HS-27A (cell line): ENCODE results near the gene FOXP1.

Experiments used
- DNase-seq: peaks from one replicate; pipeline ENCODE4 v3.0.0-alpha.2; 2012; ENCODE audit warnings: low read depth, missing footprints

The FOXP1 gene

DNA sequence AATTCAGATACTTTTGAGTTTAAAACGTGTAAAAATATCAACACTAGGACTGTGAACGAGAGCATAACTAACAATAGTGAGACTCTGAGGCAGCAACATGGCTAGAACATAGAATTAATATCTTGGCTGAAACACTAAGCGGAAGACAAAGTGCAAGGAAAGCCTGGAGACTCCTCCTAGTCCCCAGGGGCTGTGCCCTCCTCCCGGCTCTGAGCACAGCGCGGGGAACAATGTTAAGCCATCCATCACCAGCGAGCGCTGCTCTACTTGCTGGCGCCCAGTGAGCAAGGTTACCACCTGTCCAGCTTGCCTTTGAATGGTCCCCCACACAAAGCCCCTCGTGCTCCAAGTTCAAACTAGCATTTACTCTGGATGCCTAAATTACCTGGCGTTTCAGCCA is 436.9 kb downstream of the FOXP1 start:
- no peak for DNase-seq

DNA sequence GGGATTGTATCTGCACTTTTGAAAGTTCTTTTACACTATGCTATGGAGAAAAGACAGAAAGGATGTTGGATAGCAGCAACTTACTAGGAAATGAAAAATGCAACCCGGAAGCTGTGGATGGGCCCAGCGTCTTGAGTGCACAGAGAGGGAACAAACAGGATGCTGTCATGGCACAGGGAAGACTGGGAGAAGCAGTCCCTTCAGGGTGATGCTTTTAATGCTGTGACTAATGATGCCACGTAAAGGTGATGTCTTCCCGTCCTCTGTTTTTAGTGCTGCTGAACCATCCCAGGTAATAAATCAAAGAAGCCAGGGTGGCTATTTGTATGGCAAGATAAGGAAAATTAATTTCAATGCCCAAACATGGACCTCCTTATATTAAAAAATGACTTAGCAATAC is 437.6 kb downstream of the FOXP1 start:
- no peak for DNase-seq

DNA sequence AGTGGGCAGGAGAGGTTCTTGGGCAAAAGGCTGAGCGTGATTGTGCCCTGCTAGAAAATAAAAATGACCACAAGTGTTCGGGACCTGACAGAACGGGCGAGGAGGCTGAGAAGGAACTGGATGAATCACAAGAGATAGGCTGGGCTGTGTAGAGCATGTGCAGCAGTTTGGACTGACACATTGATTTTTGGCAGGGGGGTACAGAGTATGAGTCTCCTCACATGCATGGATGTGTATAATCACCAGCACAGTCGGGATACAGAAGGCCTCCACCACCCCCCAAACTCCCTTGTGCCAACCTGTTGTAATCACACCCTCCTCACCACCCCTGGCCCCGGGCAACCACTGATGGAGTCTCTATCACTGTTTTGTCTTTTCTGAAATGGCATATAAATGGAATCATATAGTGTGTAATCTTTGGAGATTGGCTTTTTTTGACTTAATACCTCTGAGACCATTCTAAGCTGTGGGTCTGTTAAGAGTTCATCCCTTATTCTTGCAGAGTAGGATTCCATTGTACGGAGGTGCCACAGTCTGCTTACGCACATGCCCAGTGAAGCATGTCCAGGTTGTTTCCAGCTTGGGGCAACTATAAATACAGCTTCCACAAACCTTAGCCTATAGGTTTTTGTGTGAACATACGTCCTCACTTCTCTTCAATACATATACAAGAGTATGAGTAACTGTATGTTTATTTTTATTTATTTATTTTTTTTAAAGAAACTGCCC is 438.8 kb downstream of the FOXP1 start:
- no peak for DNase-seq

DNA sequence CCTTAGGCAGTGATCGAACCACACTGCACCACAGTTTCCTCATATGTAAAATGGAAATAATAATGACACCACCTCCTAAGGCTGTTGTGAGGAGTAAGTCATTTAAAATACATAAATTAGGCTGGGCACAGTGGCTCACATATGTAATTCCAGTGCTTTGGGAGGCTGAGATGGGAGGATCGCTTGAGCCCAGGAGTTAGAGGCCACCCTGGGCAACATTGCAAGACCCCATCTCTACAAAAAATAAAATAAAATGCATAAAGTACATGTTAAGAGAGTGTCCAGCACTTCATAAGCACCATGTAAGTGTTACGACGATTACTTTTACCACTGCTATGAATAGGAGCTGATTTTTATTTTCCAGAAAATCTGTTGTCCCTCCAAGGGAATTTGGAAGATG is 440.0 kb downstream of the FOXP1 start:
- DNase-seq: no peak

DNA sequence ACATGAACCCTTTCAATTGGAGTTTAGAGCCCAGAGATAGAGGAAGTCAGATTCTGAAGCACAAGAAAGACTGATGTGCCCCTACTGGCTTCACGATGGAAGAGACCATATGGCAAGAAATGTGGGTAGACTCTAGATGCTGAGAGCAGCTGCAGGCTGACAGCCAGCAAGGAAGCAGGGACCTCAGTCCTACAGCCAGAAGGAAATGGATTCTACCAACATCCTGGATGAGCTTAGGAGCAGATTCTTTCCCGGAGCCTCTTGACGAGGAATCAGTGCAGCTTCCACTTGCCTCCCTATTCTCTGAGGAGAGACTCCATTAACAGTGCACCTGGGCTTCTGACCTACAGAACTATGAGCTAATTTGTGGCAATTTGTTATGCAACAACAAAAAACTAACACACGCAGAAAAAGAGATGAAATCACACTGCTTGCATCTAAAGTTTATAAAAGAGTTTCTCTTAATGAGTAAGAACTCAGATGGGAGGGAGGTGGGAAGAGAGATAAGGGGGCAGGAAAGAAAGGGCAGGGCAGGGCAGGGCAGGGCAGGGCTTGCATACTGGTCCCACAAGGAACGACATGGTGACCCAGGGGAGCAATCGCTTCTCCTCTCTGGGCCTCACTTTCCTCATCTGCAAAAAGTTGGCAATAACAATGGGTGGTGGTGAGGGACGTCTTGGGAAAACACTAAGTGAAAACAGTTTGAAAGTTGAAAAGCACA is 440.9 kb downstream of the FOXP1 start:
- no peak for DNase-seq

DNA sequence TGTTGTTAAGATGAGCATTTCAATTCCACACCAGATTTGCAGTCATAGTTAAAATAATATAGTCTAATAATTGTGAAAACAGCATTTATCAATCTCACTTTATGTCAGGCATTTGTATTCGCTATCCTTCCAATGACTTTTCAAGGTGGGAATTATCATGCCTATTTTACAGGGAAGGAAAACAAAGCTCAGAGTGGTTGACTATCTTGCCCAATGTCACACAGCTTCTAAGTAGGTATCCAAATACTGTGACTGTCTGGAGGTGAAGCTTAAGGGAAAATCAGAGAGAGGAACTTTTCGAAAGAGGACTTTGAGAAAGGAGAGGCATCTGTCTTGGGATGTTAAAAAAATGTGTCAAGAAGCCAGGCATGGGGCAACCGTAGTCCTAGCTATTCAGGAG is 443.1 kb downstream of the FOXP1 start:
- DNase-seq: no peak

DNA sequence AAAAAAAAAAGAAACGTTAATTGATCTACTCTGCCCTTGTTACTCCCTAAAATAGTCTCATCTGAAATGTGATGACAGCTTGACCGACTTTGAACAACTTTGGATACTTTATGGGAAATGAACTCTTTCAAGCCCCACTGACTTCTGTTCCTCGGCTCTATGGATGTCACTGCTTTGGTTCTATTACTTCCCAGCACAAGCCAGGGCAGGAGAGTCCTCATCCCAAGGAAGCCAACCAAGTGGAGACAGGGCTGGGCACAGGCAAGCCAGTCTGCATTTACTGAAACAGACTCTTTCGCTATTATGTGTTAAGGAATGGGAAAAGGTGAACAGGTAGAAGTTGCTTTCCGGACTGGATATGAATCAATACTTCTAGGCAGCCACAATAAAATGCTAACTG is 444.0 kb downstream of the FOXP1 start:
- DNase-seq: no peak

DNA sequence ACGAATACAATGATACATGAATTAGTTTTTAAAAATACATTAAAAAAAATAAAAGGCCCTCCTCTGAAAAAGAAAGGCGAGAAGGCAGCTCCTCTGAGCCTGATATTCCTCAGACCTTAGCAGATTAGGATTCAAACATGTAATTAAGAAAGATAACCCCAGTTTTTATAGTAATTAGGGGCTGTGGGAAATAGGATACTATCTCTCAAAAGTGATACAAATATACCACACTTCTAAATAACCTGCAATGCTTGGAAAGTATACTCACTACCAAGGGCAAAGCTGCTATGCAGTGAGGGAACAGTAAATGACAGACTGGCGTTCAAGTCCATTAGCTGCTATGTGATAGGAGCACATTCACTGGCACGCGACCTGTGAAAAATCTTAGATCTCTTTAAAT is 445.1 kb downstream of the FOXP1 start:
- DNase-seq: no peak

DNA sequence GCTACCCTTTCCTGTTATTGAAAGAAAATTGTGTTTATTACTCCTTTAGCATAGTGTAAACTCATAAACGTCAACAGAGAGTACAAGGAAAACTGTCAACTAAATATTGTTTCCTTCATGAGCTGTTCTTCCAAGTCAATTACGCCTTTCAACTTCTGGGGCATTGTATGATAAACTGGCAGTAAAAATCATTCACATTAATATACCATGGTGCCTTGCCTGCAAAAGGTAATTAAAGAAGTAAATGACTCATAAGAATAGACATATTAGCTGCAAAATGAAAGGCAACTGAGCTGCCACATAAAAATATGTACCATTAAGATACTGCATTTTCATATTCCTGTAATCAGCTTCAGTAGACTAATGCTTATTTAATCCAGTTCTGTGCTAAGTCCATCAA is 447.3 kb downstream of the FOXP1 start:
- DNase-seq: no peak

DNA sequence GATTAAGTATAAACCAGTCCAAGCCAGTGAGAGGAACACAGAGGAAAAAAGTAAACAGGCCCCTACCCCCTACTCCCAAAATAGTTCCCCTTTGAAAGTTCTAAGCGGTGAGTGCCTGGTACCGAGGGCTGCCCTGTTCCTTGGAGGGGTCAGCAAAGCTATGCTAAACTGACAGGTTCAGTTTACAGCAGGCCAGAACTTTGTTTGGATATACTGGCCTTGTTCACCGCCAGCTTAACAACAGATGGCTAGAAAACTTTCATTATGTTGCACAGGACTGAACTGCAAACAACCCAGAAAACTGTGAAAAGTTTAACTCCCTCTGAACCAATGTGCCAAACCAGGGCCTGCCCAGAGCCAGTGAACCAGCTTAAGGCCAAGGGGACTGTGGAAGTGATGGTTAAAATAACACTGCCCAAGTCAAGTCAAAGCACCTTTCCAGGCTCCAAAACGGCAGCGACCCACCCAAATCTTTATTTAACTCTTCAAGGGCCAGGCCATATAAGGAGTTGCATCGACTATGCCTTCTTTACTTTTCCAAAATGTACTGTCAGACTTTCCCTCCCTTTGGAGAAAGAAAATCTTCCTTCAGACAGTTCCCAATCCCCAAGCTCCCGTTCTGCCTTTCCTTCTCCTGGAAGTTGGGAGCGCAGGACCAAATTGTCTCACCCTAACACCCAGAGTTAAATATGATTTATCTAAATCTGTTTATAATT is 448.0 kb downstream of the FOXP1 start:
- DNase-seq: no peak

DNA sequence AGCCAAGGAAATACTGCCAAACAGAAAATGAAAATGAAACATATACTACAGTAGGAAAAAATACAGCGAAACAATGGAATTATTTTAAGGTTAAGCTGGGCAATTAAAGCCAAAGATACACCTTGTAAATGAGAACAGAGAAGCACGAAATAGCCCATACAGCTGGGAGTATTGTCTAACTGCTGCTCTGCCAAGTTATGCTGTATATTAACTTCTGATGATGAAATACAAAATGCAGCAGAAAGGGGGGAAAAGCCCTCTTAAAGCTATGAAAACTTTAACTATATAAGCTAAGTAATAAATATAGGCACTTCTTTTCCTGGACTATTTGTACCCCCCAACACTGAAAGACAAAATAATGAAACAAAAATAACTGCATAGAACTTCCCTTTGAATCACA is 449.0 kb downstream of the FOXP1 start:
- no peak for DNase-seq

DNA sequence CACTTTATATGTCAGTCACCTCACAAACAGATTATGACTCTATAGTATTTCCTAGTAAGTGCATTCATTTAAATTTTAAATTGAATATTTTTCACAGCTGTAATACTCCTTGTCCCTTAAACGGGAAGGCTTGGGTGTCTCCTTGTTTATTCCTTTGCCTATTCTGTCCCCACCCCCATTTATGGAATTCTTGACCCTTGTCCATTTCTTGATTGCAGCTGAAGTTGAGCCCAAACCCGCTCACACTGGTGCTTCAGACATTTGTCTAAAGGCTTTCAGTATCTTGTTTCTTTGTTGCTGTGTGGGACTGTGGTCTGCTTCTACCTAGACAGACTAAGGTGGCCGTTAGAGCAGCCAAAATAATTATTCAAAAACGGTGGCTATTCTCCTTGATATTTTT is 449.7 kb downstream of the FOXP1 start:
- DNase-seq: no peak

DNA sequence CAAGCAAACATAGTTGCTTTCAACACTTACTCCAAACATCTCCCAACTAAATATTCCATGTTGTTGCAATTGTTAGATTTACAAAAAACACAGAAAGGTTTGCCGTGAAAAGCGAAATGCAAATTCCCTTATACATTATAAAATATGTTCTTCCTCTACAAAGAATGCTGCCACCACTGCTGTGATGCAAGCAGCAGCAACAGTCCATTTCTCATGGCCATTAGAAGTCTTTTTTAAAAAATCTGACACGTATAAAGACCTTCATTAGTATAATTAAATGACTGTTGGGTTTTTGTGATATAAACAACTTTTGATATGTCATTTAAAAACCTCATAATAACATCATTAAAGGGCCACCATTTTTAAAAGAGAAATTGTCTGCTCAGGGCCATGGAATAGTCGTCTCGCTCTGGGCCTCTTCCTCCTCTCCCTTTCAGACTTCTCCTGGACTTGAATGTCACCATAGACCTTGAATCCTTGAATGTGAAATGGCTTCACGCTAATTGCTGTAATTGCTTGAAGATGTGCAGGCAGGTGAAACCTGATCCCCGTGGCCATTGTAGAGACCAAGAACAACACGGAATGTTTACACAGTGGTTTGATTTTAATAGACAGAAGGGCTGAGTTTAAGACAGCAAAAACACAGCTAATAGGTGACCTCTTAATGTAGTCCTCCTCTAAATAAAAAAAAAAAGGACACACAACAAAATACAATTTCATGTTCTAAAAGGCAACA is 450.4 kb downstream of the FOXP1 start:
- DNase-seq: no peak

DNA sequence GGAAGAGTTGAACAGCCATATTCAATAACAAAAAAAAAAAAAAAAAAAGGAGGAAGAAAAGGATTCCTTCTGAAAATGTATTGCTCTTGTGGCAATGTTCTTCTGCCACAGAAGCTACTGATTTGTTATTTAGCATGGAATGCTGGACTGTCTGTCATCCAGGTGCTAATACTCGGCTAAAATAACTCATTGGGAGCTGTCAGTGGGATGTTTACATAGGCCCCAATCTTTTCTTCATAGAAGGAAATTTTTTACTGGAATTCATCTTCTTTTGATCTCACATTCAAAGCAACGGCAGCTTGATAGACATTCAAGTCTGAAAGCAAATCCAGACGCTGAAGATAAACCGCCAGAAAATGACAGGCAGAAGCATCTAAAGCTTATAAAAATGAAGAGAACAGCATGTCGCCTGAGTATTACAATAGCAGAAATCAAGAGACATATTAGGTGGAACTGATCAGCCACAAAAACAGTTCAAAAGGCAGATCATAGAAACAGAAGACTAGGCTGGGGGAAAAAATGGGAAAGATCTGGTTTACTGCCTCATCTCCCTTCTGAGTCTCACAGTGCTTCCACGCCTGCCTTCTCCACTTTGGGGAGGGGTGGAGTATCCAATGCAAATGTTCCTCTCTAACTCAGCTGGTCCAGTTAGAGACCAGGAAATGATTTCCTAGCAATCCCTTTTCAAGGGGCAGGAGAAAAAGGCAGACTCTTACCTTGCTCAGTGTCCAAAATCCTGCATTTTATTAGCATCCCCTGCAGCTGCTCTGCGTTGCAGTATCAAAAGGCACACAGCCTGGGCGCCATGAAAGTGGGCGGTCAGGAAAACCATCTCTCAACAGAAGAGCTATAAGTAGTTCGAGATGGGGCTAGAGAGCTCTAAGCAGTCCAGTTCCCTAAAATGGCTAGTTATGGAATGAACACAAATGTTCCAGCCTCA is 451.9 kb downstream of the FOXP1 start:
- no peak for DNase-seq

DNA sequence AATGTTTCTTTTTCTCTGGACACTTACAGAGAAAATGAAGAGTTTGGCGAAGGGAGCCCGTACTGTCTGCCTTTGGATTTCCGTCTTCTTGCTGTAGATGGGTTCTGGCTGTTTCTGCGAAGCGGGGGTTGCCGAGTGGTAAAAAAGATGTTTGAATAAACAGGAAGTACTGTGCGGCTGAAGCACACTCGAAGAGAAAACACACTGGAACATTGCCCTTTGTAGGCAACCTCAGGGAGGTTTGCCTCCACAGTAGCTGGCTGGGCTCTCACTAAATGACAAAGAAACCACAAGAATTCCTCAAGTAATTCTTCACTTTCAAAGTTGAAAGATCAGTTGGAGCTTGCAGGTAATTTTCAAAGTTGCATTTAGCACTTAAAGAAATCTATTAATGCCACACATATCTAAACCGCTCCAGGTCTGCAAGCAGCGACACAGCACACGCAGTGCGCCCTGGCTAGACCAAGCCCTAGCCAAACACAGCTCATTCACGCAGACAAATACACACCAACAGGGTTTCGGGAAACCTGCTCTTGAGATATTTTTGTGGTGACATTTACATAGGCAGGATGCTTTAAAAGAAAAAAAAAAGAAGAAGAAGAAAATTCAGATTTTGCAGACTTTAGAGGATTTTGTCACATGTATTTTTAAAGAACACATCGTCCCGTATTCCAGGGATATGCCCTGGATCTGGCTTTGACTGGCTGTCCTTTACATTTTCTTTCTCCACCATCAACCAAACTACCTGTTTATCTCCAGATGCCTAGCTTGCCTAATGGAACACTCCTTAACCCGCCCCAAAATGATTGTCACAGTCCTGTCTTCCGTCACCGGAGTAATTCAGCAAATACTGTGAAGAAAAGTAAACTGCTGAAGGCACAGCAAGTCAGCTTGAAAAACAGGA is 452.8 kb downstream of the FOXP1 start:
- DNase-seq: no peak

DNA sequence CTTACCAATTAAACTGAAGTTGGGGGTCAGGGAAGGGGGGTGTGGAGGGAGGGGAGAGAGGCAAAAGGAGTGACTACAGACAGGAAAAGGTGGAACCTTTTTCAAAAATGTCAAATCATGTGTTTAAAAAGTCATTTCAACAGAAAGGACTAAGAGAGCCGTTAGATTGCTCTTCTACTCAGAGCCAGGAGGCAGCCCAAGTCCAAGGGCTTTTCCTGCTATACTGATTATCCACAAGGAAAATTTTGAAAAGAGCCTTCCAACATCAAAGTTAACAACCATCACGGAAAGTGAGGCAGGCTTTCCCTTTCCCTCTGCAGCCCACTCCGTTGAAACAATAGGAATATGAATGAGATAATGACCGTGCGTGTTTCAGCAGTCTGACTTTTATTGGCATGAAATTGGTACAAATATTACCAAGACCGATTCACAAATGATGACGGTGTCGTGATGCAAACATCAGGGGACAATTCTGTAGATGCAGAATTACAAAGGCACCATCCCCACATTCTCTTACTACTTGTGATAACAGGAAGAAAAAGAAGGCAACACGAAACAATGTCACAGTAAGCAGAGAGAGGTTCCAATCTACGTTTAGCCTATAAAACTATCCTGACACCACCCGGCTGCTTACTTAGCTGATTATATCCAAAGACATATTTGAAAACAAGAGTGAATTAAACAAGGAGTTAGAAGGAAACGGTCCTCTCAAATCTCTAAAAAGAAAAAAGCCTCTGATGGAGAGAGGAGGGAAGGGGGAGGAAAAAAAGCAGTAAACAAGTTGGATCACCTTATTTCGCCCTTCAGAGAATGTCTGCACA is 453.7 kb downstream of the FOXP1 start:
- no peak for DNase-seq

DNA sequence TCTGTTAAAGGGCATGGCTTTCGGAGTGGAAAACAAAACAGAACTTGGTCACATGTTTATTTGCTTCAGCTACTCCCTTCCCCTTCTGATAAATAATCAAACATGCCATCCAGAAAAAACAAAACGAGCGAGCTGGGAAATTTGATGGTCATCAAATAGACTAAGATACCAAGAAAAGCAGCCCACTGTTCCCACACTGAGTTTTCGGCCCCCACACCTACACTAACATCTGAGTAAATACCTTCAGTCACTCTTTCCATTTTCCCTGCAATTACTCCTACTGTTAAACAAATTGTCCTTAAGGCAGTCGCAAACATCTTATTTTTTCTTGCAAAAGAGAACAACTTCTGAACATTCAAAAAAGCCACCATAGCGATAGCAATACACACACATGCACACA is 454.6 kb downstream of the FOXP1 start:
- no peak for DNase-seq

DNA sequence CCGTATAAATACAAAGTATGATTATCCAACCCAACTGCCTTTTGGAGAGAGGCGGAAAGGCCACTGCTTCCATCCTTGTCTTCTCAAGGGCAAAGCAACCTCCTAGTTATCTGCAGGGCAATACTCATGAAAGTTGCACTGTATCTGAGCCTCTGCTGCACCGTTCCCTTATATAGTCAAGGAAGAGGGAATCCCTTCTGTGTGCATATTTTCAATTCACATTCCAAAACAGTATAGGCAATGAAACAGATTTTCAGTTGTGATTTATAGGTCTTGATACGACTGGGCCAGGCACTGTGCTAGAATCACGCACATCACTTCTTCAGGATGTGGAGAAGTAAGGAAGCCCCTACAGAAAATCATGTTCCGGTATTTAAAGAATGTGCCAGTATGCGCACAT is 455.7 kb downstream of the FOXP1 start:
- no peak for DNase-seq

DNA sequence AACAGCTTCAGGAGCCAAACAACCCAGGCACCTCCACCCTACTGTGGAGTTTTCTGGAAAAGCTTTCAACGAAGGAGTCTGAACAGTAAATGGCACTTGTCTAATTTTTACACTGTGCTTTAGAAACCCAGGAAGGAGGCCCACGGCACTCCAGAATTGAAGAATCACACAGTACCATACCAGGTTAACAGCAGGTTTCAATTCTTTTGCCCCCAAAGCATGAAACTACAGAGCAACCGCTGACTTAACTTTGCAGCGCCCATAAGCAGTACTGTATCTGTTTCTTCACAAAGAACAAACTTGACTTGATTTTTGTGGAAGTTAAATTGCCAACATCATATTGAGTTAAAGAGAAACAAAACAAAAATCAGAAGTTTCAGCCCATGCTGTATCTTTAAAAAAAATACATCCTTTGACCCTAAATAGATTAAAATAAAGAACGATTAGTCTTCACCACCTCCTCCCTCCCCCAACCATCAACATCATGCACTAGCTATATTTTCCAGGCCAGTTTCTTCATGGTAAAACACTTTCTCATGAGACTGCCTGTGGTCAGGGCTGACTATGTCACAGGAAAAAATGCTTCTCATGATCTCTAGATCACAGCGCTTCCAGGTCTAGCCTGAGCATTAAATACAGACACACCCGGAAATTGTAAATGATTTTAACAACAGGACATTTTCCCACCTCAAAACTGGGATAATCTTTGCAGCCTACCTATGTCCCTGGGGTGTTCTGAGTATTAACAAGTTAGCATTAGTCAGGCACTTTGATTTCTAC is 456.3 kb downstream of the FOXP1 start:
- DNase-seq: no peak
